Activated CD4-positive, alpha-beta T cell treated with anti-CD3 and anti-CD28 coated beads for 24 hours (primary cell): ENCODE data around the gene CKB.
A peak's percentile ranks its signal among the peaks of the same experiment; 100 is the strongest.

Experiments used
- DNase-seq, 2 donors: peaks; one replicate each; pipeline ENCODE4 v3.0.0-alpha.2; 2020; ENCODE audit warnings: low read depth in 2 of 2

CKB gene

GRCh38 chr14:103522649-103523574, at the start of gene CKB:
Gene CKB, minus strand, starts transcription at chr14:103522830. Its CDS starts 337 bp downstream, at chr14:103522493.
- no peak for DNase-seq

- DNase-seq = no peak
Measured at GRCh38 chr14:103569408-103569807, 46.8 kb upstream of the CKB start.

- no peak for DNase-seq
Measured at GRCh38 chr14:103568952-103569351, 46.3 kb upstream of the CKB start.

GRCh38 chr14:103563844-103564505, 41.3 kb upstream of the CKB start:
- DNase-seq = no peak

- no peak for DNase-seq
Measured at GRCh38 chr14:103563226-103563620, 40.6 kb upstream of the CKB start.

GRCh38 chr14:103562429-103563225, 40.0 kb upstream of the CKB start, which contains the start of the genes BAG5 and COA8:
Gene BAG5, minus strand, starts transcription at chr14:103562657. Its CDS starts 1,493 bp downstream, at chr14:103561164.
Gene COA8, plus strand, starts transcription at chr14:103562960. Its CDS starts 42 bp downstream, at chr14:103563002.
- DNase-seq = peak; percentile 75 to 76

GRCh38 chr14:103562179-103562428, 39.5 kb upstream of the CKB start:
- no peak for DNase-seq

GRCh38 chr14:103561381-103562178, 39.0 kb upstream of the CKB start:
- DNase-seq = peak in 1 of 2 donors; percentile 28

GRCh38 chr14:103560691-103561090, 38.1 kb upstream of the CKB start:
- no peak for DNase-seq

GRCh38 chr14:103559766-103560165, 37.1 kb upstream of the CKB start:
- DNase-seq = no peak

GRCh38 chr14:103558071-103558882, 35.6 kb upstream of the CKB start:
- DNase-seq = no peak

GRCh38 chr14:103556946-103557758, 34.5 kb upstream of the CKB start:
- DNase-seq = no peak

- DNase-seq = no peak
Measured at GRCh38 chr14:103555559-103556337, 33.1 kb upstream of the CKB start.

- no peak for DNase-seq
Measured at GRCh38 chr14:103552846-103553210, 30.2 kb upstream of the CKB start.

- DNase-seq = no peak
Measured at GRCh38 chr14:103552011-103552845, 29.6 kb upstream of the CKB start.

GRCh38 chr14:103551338-103551762, 28.7 kb upstream of the CKB start:
- no peak for DNase-seq

- no peak for DNase-seq
Measured at GRCh38 chr14:103550451-103551337, 28.1 kb upstream of the CKB start.
